ENCODE data around the gene CLMN.

DNA sequence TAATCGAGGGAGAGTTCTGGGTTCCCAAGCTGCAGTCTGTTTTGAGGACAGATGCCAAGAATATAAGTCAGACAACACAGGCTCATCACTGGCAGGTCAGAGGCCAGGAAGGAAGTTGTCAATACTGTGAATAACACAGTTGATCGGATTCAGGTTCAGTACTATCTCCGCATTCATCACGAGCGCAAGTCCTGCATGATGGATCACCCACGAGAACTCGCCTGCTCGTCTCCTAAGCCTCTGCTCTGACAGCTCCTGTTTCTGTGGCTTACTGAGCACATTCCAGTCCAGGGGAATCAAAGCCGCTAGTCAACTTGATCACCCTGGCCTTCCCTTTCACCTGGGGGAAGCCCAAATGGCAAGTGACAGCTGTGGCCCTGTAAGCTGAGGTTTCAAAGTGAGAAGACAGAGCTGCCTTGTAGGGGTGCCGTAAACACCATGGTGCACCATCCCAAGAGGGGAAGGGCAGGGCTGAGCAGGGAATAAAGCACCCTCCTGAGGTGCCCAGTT lies 102.3 kb downstream of the CLMN start:
- TF ChIP-seq, protein P1, sequence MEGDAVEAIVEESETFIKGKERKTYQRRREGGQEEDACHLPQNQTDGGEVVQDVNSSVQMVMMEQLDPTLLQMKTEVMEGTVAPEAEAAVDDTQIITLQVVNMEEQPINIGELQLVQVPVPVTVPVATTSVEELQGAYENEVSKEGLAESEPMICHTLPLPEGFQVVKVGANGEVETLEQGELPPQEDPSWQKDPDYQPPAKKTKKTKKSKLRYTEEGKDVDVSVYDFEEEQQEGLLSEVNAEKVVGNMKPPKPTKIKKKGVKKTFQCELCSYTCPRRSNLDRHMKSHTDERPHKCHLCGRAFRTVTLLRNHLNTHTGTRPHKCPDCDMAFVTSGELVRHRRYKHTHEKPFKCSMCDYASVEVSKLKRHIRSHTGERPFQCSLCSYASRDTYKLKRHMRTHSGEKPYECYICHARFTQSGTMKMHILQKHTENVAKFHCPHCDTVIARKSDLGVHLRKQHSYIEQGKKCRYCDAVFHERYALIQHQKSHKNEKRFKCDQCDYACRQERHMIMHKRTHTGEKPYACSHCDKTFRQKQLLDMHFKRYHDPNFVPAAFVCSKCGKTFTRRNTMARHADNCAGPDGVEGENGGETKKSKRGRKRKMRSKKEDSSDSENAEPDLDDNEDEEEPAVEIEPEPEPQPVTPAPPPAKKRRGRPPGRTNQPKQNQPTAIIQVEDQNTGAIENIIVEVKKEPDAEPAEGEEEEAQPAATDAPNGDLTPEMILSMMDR (IDR thresholded peaks at IDR 0.05), result no peak
- TF ChIP-seq EZH2 (IDR thresholded peaks at IDR 0.05; ENCODE audit: borderline replicate concordance, insufficient read depth, low read depth, low read length, poor library complexity, severe bottlenecking), result no peak
